Neural cell (in vitro differentiated cells): ENCODE measurements around the gene SPDYC. TPM values are rescaled to one million over a fixed set of nuclear protein-coding genes. Genes with fewer than 3 reads are reported as not detected.

Source experiments
- H2AFZ ChIP-seq: fragments of 200-600, 300-800 bp; sonication (generic), shearing (Covaris generic); 2 replicates; pipeline ENCODE4 v1.6.0; 2014; ENCODE audit warnings: low read depth, mild to moderate bottlenecking, antibody characterized with exemption, low read length, moderate library complexity
- H3F3A ChIP-seq: fragments of 200-600 bp; shearing (Covaris generic); 2 replicates; pipeline ENCODE4 v1.6.1; 2016; ENCODE audit warnings: mild to moderate bottlenecking, moderate library complexity, mixed read lengths, antibody characterized with exemption, low read length; ENCODE audit not compliant: insufficient read depth, poor library complexity, severe bottlenecking
- H3K27ac ChIP-seq: fragments of 200-600, 300-800 bp; sonication (generic), shearing (Covaris generic); 2 replicates; pipeline ENCODE4 v1.5.1; 2014; ENCODE audit warnings: mild to moderate bottlenecking, low read length, moderate library complexity
- H3K27me3 ChIP-seq: fragments of 300-800, 200-600 bp; sonication (generic), shearing (Covaris generic); 2 replicates; pipeline ENCODE4 v1.6.0; 2014; ENCODE audit warnings: mild to moderate bottlenecking, low read depth, low read length, moderate library complexity; ENCODE audit not compliant: insufficient read depth
- H3K36me3 ChIP-seq: fragments of 300-800, 200-600 bp; sonication (generic), shearing (Covaris generic); 2 replicates; pipeline ENCODE4 v1.5.1; 2014; ENCODE audit warnings: mild to moderate bottlenecking, antibody characterized with exemption, low read length, moderate library complexity; ENCODE audit not compliant: insufficient read depth
- H3K4me2 ChIP-seq: fragments of 300-800, 200-600 bp; sonication (generic), shearing (Covaris generic); 2 replicates; pipeline ENCODE4 v1.6.0; 2014; ENCODE audit warnings: mild to moderate bottlenecking, low read length
- H3K4me3 ChIP-seq: fragments of 300-800, 200-600 bp; sonication (generic), shearing (Covaris generic); 2 replicates; pipeline ENCODE4 v1.5.1; 2014; ENCODE audit warnings: mild to moderate bottlenecking, low read length, moderate library complexity
- H3K79me2 ChIP-seq: fragments of 200-600 bp; shearing (Covaris generic); replicated peaks from 2 replicates; pipeline ENCODE4 v1.6.0; 2014; ENCODE audit warnings: mild to moderate bottlenecking, low read length, moderate library complexity; ENCODE audit not compliant: insufficient read depth
- H3K9ac ChIP-seq: fragments of 300-800, 200-600 bp; sonication (generic), shearing (Covaris generic); 2 replicates; pipeline ENCODE4 v1.6.1; 2016; ENCODE audit warnings: mild to moderate bottlenecking, low read length, mixed read lengths
- H3K9me2 ChIP-seq: fragments of 200-600 bp; shearing (Covaris generic); 2 replicates; pipeline ENCODE4 v1.6.1; 2016; ENCODE audit warnings: mild to moderate bottlenecking, low read length, mixed read lengths; ENCODE audit not compliant: insufficient read depth
- H3K9me3 ChIP-seq: fragments of 200-600, 300-800 bp; sonication (generic), shearing (Covaris generic); 2 replicates; pipeline ENCODE4 v1.6.1; 2016; ENCODE audit warnings: mild to moderate bottlenecking, mixed run types, low read length, moderate library complexity, mixed read lengths
- H4K20me1 ChIP-seq: fragments of 200-600 bp; shearing (Covaris generic); 2 replicates; pipeline ENCODE4 v1.6.1; 2016; ENCODE audit warnings: mild to moderate bottlenecking, mixed run types; ENCODE audit not compliant: insufficient read depth
- CTCF ChIP-seq: fragments of 450-650 bp; IDR thresholded peaks from 2 replicates; pipeline ENCODE4 v1.5.1; 2014; ENCODE audit warnings: antibody characterized with exemption, mild to moderate bottlenecking, moderate library complexity; ENCODE audit not compliant: poor library complexity, severe bottlenecking
- EP300 ChIP-seq: fragments of 450-650 bp; conservative IDR thresholded peaks from 2 replicates; pipeline ENCODE4 v1.6.1; 2014; ENCODE audit warnings: antibody characterized with exemption, mild to moderate bottlenecking, moderate library complexity; ENCODE audit not compliant: poor library complexity, severe bottlenecking
- EZH2 ChIP-seq: fragments of 200-600, 300-800 bp; shearing (Covaris generic), sonication (generic); IDR thresholded peaks from 2 replicates; pipeline ENCODE4 v1.6.1; 2014; ENCODE audit warnings: antibody characterized with exemption, low read length, borderline replicate concordance, mild to moderate bottlenecking; ENCODE audit not compliant: insufficient read depth, poor library complexity, severe bottlenecking
- MXI1 ChIP-seq: fragments of 450-650 bp; conservative IDR thresholded peaks from 2 replicates; pipeline ENCODE4 v1.6.1; 2014; ENCODE audit warnings: antibody characterized with exemption, mild to moderate bottlenecking; ENCODE audit not compliant: poor library complexity, severe bottlenecking
- POLR2AphosphoS5 ChIP-seq: IDR thresholded peaks from 2 replicates; pipeline ENCODE4 v1.6.1; 2012
- RAD21 ChIP-seq: fragments of 450-650 bp; conservative IDR thresholded peaks from 2 replicates; pipeline ENCODE4 v1.6.1; 2014; ENCODE audit warnings: antibody characterized with exemption, mild to moderate bottlenecking, moderate library complexity
- REST ChIP-seq: IDR thresholded peaks from 2 replicates; pipeline ENCODE4 v1.6.1; 2012; ENCODE audit warnings: borderline replicate concordance
- SMC3 ChIP-seq: fragments of 450-650 bp; conservative IDR thresholded peaks from 2 replicates; pipeline ENCODE4 v1.6.1; 2014; ENCODE audit warnings: antibody characterized with exemption, mild to moderate bottlenecking, moderate library complexity; ENCODE audit not compliant: poor library complexity
- TAF1 ChIP-seq: IDR thresholded peaks from 2 replicates; pipeline ENCODE4 v1.6.1; 2012; ENCODE audit warnings: low read depth
- polyA plus RNA-seq: library from polyadenylated mRNA; depleted of rRNA; stranded (reverse); fragments of >200 nt; gene quantifications from 2 replicates; pipeline ENCODE4 v1.2.3, GENCODE V29; 2014

Gene SPDYC
- polyA plus RNA-seq, 1 donor from 2014 or later = not detected

- H3K27ac ChIP-seq = no peak overlapping the region
- no peak overlapping the region for H3K9ac ChIP-seq
- H2AFZ ChIP-seq = no peak overlapping the region
- H4K20me1 ChIP-seq = no peaks in the 10 kb centered on the region
- H3K27me3 ChIP-seq = no peaks in the 10 kb centered on the region
- no peak for TF ChIP-seq MXI1
- TF ChIP-seq EZH2 = no peak
- TF ChIP-seq CTCF = no peak
- no peak for TF ChIP-seq EP300
- TF ChIP-seq POLR2AphosphoS5 = no peak
- no peak for TF ChIP-seq TAF1
- TF ChIP-seq RAD21 = no peak
- TF ChIP-seq SMC3 = no peak
- TF ChIP-seq REST = no peak
- H3F3A ChIP-seq = no peaks in the 10 kb centered on the region
- H3K9me2 ChIP-seq = no peaks in the 10 kb centered on the region
- no peak overlapping the region for H3K4me3 ChIP-seq
- no peaks in the 10 kb centered on the region for H3K9me3 ChIP-seq
- no peak overlapping the region for H3K4me2 ChIP-seq
- no peaks in the 10 kb centered on the region for H3K36me3 ChIP-seq
- H3K79me2 ChIP-seq = no peaks in the 10 kb centered on the region
Observed at GRCh38 chr11:65160643-65161042, 9.4 kb upstream of the SPDYC start.

- no peaks in the 10 kb centered on the region for H3F3A ChIP-seq
- H3K36me3 ChIP-seq = no peaks in the 10 kb centered on the region
- H4K20me1 ChIP-seq = no peaks in the 10 kb centered on the region
- no peak overlapping the region for H3K27ac ChIP-seq
- no peaks in the 10 kb centered on the region for H3K9me3 ChIP-seq
- no peaks in the 10 kb centered on the region for H3K9me2 ChIP-seq
- no peaks in the 10 kb centered on the region for H3K27me3 ChIP-seq
- H2AFZ ChIP-seq = no peak overlapping the region
- H3K9ac ChIP-seq = no peak overlapping the region
- H3K79me2 ChIP-seq = no peaks in the 10 kb centered on the region
- H3K4me2 ChIP-seq = no peak overlapping the region
- no peak overlapping the region for H3K4me3 ChIP-seq
- TF ChIP-seq REST (no peak), SMC3 (no peak), POLR2AphosphoS5 (no peak), TAF1 (no peak), RAD21 (no peak), EP300 (no peak), MXI1 (no peak), EZH2 (no peak), CTCF (no peak)
Observed at GRCh38 chr11:65163684-65164083, 6.3 kb upstream of the SPDYC start.
